Measurements from ENCODE around the gene UBE2L3. TPM values are rescaled to one million over a fixed set of nuclear protein-coding genes. Genes with fewer than 3 reads are reported as not detected.

UBE2L3 gene
- total and polyA plus RNA-seq, 10 of the 15 experiments (the other 5 are each of a cell fraction or from before 2014, with no cell fraction given): 55.7 to 168 (median 113) TPM

- H3K79me2 ChIP-seq (ENCODE audit: control insufficient read depth, insufficient read depth, low read length): peaks cover 82% of the 10 kb centered on the region
- no peak overlapping the region for H3K27ac ChIP-seq (ENCODE audit: control insufficient read depth, insufficient read depth)
- H3K36me3 ChIP-seq (ENCODE audit: control insufficient read depth in 2 of 2, insufficient read depth in 2 of 2, low read length in 1 of 2): peaks cover 0 to 12% of the 10 kb centered on the region in 2 experiments; a peak in 2 of 4 replicates
- no peak for FAIRE-seq
- ChIA-PET SMC1A (ENCODE audit: uncharacterized antibody, unreplicated experiment) (interaction anchor here (1.3 to 1.7 kb wide), 2 partner anchors 8 to 14 kb away, joined by 4 to 10 read pairs; no protein-coding TSS in a partner anchor), POLR2A (interaction anchor here (0.7 kb wide), 1 partner anchor 271 kb away, joined by 3 read pairs; no protein-coding TSS in a partner anchor), CTCF (interaction anchor here (0.9 to 2.7 kb wide), 3 partner anchors 14 to 365 kb away, joined by 3 to 9 read pairs (median 4); no protein-coding TSS in a partner anchor), RAD21 (ENCODE audit: unreplicated experiment) (no interaction called here)
- H3K27me3 ChIP-seq (replicated peaks in 1 of 2; ENCODE audit: control insufficient read depth in 2 of 2, insufficient read depth in 2 of 2, low read length in 1 of 2): no peaks in the 10 kb centered on the region
- no peak overlapping the region for H3K9ac ChIP-seq (ENCODE audit: control insufficient read depth, insufficient read depth, low read length)
- peaks cover 36% of the 10 kb centered on the region for H4K20me1 ChIP-seq (ENCODE audit: control insufficient read depth, insufficient read depth)
- no peak for DNase-seq (ENCODE audit: low read depth, low spot score)
- H3K4me1 ChIP-seq (ENCODE audit: control insufficient read depth, insufficient read depth, low read length): peaks cover 11% of the 10 kb centered on the region
- BruUV-seq (replicated peaks): no TSS peak
- TF ChIP-seq STAT1 (conservative IDR thresholded peaks at IDR 0.05) (no peak), CUX1 (IDR thresholded peaks at IDR 0.05; ENCODE audit: insufficient replicate concordance, low read depth, low read length) (no peak), ZBTB11 (CRISPR knock-in tag; IDR thresholded peaks at IDR 0.05) (no peak), ESRRA (IDR thresholded peaks at IDR 0.05; ENCODE audit: low read length) (no peak), YY1 (IDR thresholded peaks at IDR 0.05; ENCODE audit: low read depth, low read length) (no peak), WRNIP1 (IDR thresholded peaks at IDR 0.05; ENCODE audit: borderline replicate concordance, low read depth, low read length) (no peak), SPI1 (IDR thresholded peaks at IDR 0.05; ENCODE audit: borderline replicate concordance, insufficient read depth, low read depth, low read length) (no peak), PBX3 (IDR thresholded peaks at IDR 0.05; ENCODE audit: insufficient replicate concordance, low read depth, low read length) (no peak), ZBED1 (IDR thresholded peaks at IDR 0.05; ENCODE audit: borderline replicate concordance) (no peak), STAT3 (IDR thresholded peaks at IDR 0.05; ENCODE audit: low read depth, low read length) (no peak), ASH2L (IDR thresholded peaks at IDR 0.05; ENCODE audit: borderline replicate concordance, low read depth) (no peak)
- intact Hi-C loops (cut with micrococcal nuclease; ENCODE audit: unreplicated experiment): no loop called here
- in situ Hi-C loops (cut with MboI): no loop called here
- ATAC-seq: no peak
- peak overlapping the region; percentile 27; the same call in 1 of the 2 replicates for H3K4me2 ChIP-seq (ENCODE audit: control insufficient read depth, insufficient read depth)
- H3K9me3 ChIP-seq (replicated peaks; ENCODE audit: control insufficient read depth, insufficient read depth, low read length): no peaks in the 10 kb centered on the region
- no peak overlapping the region for H3K4me3 ChIP-seq
- H2AFZ ChIP-seq (ENCODE audit: control insufficient read depth, low read depth, low read length): no peak overlapping the region
- WGBS (ENCODE audit: insufficient coverage, insufficient replicate concordance, low lambda C conversion rate, missing lambda C conversion rate): 83% methylated on average over 5 of the region's 5 CpGs
Measured at GRCh38 chr22:21573750-21574494, 6.4 kb downstream of the UBE2L3 start.
